ENCODE data around the gene NCKIPSD. TPM values are rescaled to one million over a fixed set of nuclear protein-coding genes. Genes with fewer than 3 reads are reported as not detected.

NCKIPSD gene
- total RNA-seq, 1 donor from 2014 or later, result 45.9 TPM

GRCh38 chr3:48651771-48652170 is 33.9 kb downstream of the NCKIPSD start:
- TF ChIP-seq POLR2A (IDR thresholded peaks at IDR 0.05), result no peak
- DNase-seq (ENCODE audit: extremely low spot score in 2 of 2), result no peak
- Histone ChIP-seq H3K27me3 (no peaks in the 10 kb centered on the region), H3K27ac (no peak overlapping the region), H3K36me3 (no peaks in the 10 kb centered on the region), H3K9me3 (no peaks in the 10 kb centered on the region), H3K4me1 (peaks cover 15% of the 10 kb centered on the region), H3K4me3 (no peak overlapping the region)
- intact Hi-C loops (cut with DNase I), result no loop called here

DNA sequence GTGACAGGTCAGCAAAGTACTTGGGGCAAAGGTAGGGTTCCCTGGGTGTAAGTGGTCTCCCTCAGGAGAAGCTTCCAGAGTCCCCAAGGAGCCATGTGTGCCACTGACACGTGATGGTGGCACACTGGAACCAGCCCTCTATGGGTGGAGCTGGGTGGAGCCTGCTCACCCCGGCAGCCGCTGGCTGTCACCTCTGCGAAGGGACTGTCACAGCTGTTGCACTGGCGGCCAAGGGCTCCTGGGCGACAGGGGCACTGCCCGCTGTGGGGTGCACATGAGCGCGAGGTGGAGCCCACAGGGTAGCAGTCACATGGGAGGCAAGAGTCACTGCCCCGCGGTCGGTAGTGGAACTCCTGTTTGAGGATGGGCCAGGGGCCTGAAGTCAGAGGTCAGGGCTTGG is 35.0 kb downstream of the NCKIPSD start:
- Histone ChIP-seq H3K4me3 (no peak overlapping the region), H3K9me3 (no peaks in the 10 kb centered on the region), H3K27ac (no peak overlapping the region), H3K4me1 (peaks cover 4% of the 10 kb centered on the region), H3K36me3 (no peaks in the 10 kb centered on the region), H3K27me3 (no peaks in the 10 kb centered on the region)
- no peak for DNase-seq (ENCODE audit: extremely low spot score in 2 of 2)
- TF ChIP-seq CTCF (IDR thresholded peaks at IDR 0.05), result no peak
- TF ChIP-seq POLR2A (IDR thresholded peaks at IDR 0.05), result no peak
- no peak for TF ChIP-seq POLR2AphosphoS5 (IDR thresholded peaks at IDR 0.05; ENCODE audit: insufficient read depth in 1 of 2, low read depth in 1 of 2)
- intact Hi-C loops (cut with DNase I), result no loop called here

DNA sequence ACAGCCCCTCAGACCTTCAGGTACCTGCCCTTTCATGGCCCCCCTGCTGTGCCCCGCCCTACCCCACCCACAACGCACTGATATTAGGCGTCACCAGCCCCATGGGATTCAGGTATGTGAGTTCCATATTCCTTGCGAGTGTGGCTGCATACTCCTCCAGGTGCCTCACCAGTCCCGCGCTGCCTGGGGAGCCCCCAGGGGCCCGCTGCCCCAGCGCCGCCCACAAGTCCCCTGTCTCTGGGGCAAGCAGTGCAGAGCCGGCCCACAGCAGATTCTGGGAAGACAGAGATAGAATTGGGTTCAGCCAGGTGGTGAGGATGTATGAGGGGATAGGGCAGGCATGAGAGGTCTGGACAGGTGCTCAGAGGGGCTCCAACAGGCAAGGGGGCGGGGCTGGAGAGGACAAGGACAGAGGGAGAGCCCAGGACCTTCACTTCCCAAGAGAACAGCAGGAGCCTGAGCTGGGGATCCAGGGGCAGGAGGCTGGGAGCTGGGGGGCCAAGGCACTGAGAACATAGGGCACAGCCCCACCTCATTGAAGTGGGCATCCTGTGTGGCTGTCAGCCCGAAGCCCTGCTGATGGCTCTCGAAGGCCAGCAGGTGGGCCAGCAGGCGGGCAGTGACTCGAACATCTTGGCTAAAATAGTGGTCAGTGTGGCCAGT is 37.4 kb downstream of the NCKIPSD start:
- no peak for DNase-seq (ENCODE audit: extremely low spot score in 2 of 2)
- intact Hi-C loops (cut with DNase I), result no loop called here
- Histone ChIP-seq H3K9me3 (no peaks in the 10 kb centered on the region), H3K4me1 (no peaks in the 10 kb centered on the region), H3K36me3 (no peaks in the 10 kb centered on the region), H3K27ac (no peak overlapping the region), H3K27me3 (no peaks in the 10 kb centered on the region), H3K4me3 (no peak overlapping the region)
- no peak for TF ChIP-seq CTCF (IDR thresholded peaks at IDR 0.05)
- no peak for TF ChIP-seq POLR2A (IDR thresholded peaks at IDR 0.05)
- no peak for TF ChIP-seq POLR2AphosphoS5 (IDR thresholded peaks at IDR 0.05; ENCODE audit: insufficient read depth in 1 of 2, low read depth in 1 of 2)

DNA sequence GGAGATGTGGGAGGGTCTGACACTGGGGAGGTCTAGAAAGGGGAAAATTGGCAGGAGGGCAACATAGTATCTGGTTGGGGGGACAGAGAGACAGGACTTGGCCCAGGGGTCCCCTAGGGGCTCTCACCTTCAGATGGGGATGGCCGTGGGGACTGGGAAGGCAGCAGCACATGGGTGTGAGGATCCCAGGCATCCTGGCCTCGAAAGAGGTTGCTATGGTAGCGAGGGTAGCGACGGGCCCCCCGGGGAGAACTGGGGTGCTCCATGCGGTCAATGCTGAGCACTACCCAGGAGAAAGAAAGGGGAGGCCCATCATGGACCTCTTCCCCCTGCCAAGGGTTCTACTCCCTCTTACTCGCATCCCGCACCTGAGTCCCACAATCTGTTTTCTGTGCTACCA is 38.0 kb downstream of the NCKIPSD start:
- H3K4me3 ChIP-seq, result no peak overlapping the region
- H3K4me1 ChIP-seq, result no peaks in the 10 kb centered on the region
- no peaks in the 10 kb centered on the region for H3K27me3 ChIP-seq
- no peaks in the 10 kb centered on the region for H3K9me3 ChIP-seq
- H3K36me3 ChIP-seq, result no peaks in the 10 kb centered on the region
- no peak for DNase-seq (ENCODE audit: extremely low spot score in 2 of 2)
- TF ChIP-seq CTCF (IDR thresholded peaks at IDR 0.05) (no peak), POLR2AphosphoS5 (IDR thresholded peaks at IDR 0.05; ENCODE audit: insufficient read depth in 1 of 2, low read depth in 1 of 2) (no peak), POLR2A (IDR thresholded peaks at IDR 0.05) (no peak)
- intact Hi-C loops (cut with DNase I), result no loop called here
- no peak overlapping the region for H3K27ac ChIP-seq

- Histone ChIP-seq H3K36me3 (no peaks in the 10 kb centered on the region), H3K4me3 (no peak overlapping the region), H3K9me3 (no peaks in the 10 kb centered on the region), H3K4me1 (no peaks in the 10 kb centered on the region), H3K27ac (no peak overlapping the region), H3K27me3 (no peaks in the 10 kb centered on the region)
- intact Hi-C loops (cut with DNase I), result no loop called here
- TF ChIP-seq CTCF (IDR thresholded peaks at IDR 0.05) (no peak), POLR2A (IDR thresholded peaks at IDR 0.05) (no peak), POLR2AphosphoS5 (IDR thresholded peaks at IDR 0.05; ENCODE audit: insufficient read depth in 1 of 2, low read depth in 1 of 2) (no peak)
- DNase-seq (ENCODE audit: extremely low spot score in 2 of 2), result no peak
Measured at GRCh38 chr3:48644898-48645760, 40.6 kb downstream of the NCKIPSD start.
